ENCODE measurements around the gene DENND4A. TPM values are rescaled to one million over a fixed set of nuclear protein-coding genes. Genes with fewer than 3 reads are reported as not detected.
A peak's percentile ranks its signal among the peaks of the same experiment; 100 is the strongest.

DENND4A gene
- total RNA-seq, 4 donors from 2014 or later = 16.6 to 70.1 (median 24.5) TPM

GRCh38 chr15:65832549-65833364 is 40.7 kb upstream of the DENND4A start:
- Histone ChIP-seq H3K4me3 (peak overlapping the region in 3 of 4 donors; percentile 10 to 40 (median 25)), H3K9me3 (no peaks in the 10 kb centered on the region), H3K27ac (peak overlapping the region; percentile 64 to 91 (median 75)), H3K4me1 (peaks cover 0 to 24% (median 7%) of the 10 kb centered on the region in 4 donors), H3K27me3 (no peaks in the 10 kb centered on the region), H3K36me3 (no peaks in the 10 kb centered on the region)
- peak; percentile 45 to 89 (median 81) for DNase-seq
- TF ChIP-seq, protein P1, sequence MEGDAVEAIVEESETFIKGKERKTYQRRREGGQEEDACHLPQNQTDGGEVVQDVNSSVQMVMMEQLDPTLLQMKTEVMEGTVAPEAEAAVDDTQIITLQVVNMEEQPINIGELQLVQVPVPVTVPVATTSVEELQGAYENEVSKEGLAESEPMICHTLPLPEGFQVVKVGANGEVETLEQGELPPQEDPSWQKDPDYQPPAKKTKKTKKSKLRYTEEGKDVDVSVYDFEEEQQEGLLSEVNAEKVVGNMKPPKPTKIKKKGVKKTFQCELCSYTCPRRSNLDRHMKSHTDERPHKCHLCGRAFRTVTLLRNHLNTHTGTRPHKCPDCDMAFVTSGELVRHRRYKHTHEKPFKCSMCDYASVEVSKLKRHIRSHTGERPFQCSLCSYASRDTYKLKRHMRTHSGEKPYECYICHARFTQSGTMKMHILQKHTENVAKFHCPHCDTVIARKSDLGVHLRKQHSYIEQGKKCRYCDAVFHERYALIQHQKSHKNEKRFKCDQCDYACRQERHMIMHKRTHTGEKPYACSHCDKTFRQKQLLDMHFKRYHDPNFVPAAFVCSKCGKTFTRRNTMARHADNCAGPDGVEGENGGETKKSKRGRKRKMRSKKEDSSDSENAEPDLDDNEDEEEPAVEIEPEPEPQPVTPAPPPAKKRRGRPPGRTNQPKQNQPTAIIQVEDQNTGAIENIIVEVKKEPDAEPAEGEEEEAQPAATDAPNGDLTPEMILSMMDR (IDR thresholded peaks at IDR 0.05) = peak in 3 of 6 experiments; percentile 37 to 50 (median 49)
- no peak for TF ChIP-seq POLR2A (IDR thresholded peaks at IDR 0.05)

- DNase-seq = peak in 1 of 3 donors; percentile 49
- TF ChIP-seq, protein P1 (IDR thresholded peaks at IDR 0.05) = peak; percentile 37 to 78 (median 53)
- no peak for TF ChIP-seq POLR2A (IDR thresholded peaks at IDR 0.05)
- H3K4me3 ChIP-seq = no peak overlapping the region
- peaks cover 0 to 20% (median 7%) of the 10 kb centered on the region in 4 donors for H3K4me1 ChIP-seq
- peak overlapping the region; percentile 23 to 59 (median 50) for H3K27ac ChIP-seq
- H3K9me3 ChIP-seq = no peaks in the 10 kb centered on the region
- no peaks in the 10 kb centered on the region for H3K27me3 ChIP-seq
- no peaks in the 10 kb centered on the region for H3K36me3 ChIP-seq
Observed at GRCh38 chr15:65829130-65829764, 37.2 kb upstream of the DENND4A start.

- Histone ChIP-seq H3K36me3 (no peaks in the 10 kb centered on the region), H3K4me3 (no peak overlapping the region), H3K9me3 (no peaks in the 10 kb centered on the region), H3K27me3 (no peaks in the 10 kb centered on the region), H3K4me1 (peaks cover 0 to 13% (median 4%) of the 10 kb centered on the region in 4 donors), H3K27ac (peak overlapping the region; percentile 28 to 59 (median 50))
- TF ChIP-seq, protein P1 (IDR thresholded peaks at IDR 0.05) = no peak
- TF ChIP-seq POLR2A (IDR thresholded peaks at IDR 0.05) = no peak
- DNase-seq = peak in 1 of 3 donors; percentile 45
Observed at GRCh38 chr15:65828585-65828984, 36.5 kb upstream of the DENND4A start.

DNA sequence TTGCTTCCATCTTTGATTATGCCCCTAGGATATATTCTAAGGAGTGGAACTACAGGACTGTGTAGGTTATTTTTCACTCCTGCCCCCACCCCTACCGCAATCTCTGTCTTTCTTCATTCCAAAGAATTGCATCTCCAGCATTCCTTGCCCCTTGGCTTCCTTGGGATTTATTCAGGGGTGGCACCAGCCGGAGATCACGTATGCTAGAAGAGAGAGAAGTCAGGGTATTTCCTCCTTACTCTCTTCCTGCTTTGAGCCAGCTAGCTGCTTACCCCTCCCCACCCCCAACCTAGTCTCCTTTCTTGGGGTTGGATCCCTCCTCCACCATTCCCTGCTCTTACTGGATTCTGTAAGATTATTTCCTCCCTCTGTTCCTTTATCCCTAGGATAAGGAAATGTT is 35.0 kb upstream of the DENND4A start:
- Histone ChIP-seq H3K9me3 (no peaks in the 10 kb centered on the region), H3K27me3 (no peaks in the 10 kb centered on the region), H3K36me3 (no peaks in the 10 kb centered on the region), H3K4me1 (no peaks in the 10 kb centered on the region), H3K27ac (peak overlapping the region in 1 of 4 donors; percentile 13), H3K4me3 (no peak overlapping the region)
- no peak for TF ChIP-seq POLR2A (IDR thresholded peaks at IDR 0.05)
- TF ChIP-seq, protein P1 (IDR thresholded peaks at IDR 0.05) = no peak
- DNase-seq = peak in 1 of 3 donors; percentile 41

GRCh38 chr15:65824941-65825544 is 33.0 kb upstream of the DENND4A start:
- no peak overlapping the region for H3K27ac ChIP-seq
- H3K27me3 ChIP-seq = no peaks in the 10 kb centered on the region
- no peak overlapping the region for H3K4me3 ChIP-seq
- DNase-seq = peak in 1 of 3 donors; percentile 43
- no peaks in the 10 kb centered on the region for H3K36me3 ChIP-seq
- no peaks in the 10 kb centered on the region for H3K4me1 ChIP-seq
- no peaks in the 10 kb centered on the region for H3K9me3 ChIP-seq
- TF ChIP-seq POLR2A (IDR thresholded peaks at IDR 0.05) = no peak
- TF ChIP-seq, protein P1 (IDR thresholded peaks at IDR 0.05) = no peak
